T-helper 1 cell treated with Interleukin-12 subunit alpha and Interleukin-12 subunit beta and Interleukin-4 antibody, amounts not matched to agents 30 μg/mL and 1 μg/mL, for 36 hours (primary cell): ENCODE measurements around the gene UNC119B.

Experiments used
- H3K27ac Mint-ChIP-seq: one replicate; pipeline ENCODE4 v1.8.0; 2021; ENCODE audit warnings: mild to moderate bottlenecking, mixed read lengths
- H3K27me3 Mint-ChIP-seq: one replicate; pipeline ENCODE4 v1.8.0; 2021; ENCODE audit warnings: low read depth, mixed read lengths
- H3K36me3 Mint-ChIP-seq: one replicate; pipeline ENCODE4 v1.8.0; 2021; ENCODE audit warnings: low read depth, mixed read lengths
- H3K4me1 Mint-ChIP-seq: one replicate; pipeline ENCODE4 v1.8.0; 2021; ENCODE audit warnings: low read depth, mixed read lengths
- H3K4me3 Mint-ChIP-seq: one replicate; pipeline ENCODE4 v1.8.0; 2021; ENCODE audit warnings: mild to moderate bottlenecking, moderate library complexity, mixed read lengths
- H3K9me3 Mint-ChIP-seq: one replicate; pipeline ENCODE4 v1.8.0; 2021; ENCODE audit warnings: mixed read lengths

The UNC119B gene

DNA sequence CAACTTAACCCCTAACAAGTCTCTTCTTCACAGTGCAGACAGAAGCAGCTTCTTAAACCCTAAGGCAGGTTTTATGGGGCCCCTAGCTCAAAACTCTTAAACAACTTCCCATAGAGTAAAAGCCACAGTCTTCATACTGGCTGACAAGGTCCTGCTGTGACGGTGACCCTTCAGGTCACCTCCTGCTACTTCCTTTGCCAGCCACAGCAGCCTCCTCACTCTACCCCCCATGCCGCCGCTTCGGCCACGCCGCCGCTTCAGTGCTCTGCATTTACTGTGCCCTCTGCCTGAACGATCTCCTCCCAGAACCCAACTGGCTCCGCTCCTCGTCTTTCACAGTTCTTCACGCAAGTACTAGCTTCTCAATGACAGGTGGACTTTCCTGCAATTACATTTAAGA lies 60.8 kb downstream of the UNC119B start:
- peaks cover 13% of the 10 kb centered on the region for H3K4me1 Mint-ChIP-seq
- H3K36me3 Mint-ChIP-seq, result peaks cover 18% of the 10 kb centered on the region
- no peak overlapping the region for H3K27ac Mint-ChIP-seq
- no peak overlapping the region for H3K4me3 Mint-ChIP-seq
- H3K27me3 Mint-ChIP-seq, result no peaks in the 10 kb centered on the region
- no peaks in the 10 kb centered on the region for H3K9me3 Mint-ChIP-seq
